GM21447 (cell line): ENCODE measurements around the gene FRMD1.

Source experiments
- ATAC-seq: cut with Tn5 transposase; IDR thresholded peaks from one replicate; pipeline ENCODE4 v1.9.1; 2021; ENCODE audit not compliant: unreplicated experiment

Gene FRMD1

DNA sequence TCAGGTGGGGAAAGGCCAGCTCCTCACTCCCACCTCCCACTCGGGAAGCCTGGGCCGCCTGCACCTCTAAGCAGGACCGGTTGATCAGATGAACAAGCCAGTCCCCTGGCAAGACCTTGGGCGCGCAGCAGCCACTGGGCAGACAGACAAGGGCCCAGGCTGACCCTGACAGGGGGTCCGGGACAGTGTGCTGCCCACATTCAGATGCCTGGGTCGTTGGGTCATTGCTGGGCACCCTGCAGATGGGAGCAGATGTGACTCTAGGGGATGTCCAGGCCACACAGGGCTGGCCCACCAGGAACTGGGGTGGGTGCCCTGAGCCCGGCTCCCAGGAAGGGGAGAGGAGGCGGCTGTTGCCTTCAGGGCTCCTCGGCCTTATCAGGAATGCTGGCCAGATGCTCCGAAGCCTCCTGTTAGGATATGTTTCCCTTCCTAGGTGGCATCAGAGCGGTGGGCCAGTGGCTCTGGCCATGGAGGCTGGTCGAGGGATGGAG lies 17.3 kb upstream of the FRMD1 start:
- ATAC-seq, result no peak

DNA sequence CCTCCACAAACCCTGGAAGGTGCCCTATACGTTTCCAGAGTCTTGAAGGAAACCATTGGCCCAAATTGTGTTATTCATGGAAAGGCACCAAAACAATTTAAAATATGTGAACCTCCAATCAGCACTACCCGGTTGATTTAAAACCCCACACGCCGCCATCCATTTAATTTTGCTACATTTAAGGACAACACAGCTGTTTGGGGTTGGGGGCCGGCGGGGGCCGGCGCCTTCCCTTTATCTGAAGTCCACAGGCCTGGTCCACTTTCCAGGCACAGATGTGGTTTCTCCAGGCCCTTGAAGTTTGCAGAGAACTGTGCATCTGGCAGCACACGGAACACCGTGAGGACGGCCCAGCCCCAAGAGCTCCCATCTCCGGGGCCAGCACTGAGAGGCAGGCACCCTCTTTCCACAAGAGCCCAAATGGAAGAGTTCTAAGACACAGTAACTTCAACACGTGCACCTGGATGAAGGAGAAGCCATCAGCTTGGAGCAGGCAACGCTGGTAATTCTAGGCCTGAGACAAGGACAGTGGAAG lies 16.8 kb upstream of the FRMD1 start:
- no peak for ATAC-seq

DNA sequence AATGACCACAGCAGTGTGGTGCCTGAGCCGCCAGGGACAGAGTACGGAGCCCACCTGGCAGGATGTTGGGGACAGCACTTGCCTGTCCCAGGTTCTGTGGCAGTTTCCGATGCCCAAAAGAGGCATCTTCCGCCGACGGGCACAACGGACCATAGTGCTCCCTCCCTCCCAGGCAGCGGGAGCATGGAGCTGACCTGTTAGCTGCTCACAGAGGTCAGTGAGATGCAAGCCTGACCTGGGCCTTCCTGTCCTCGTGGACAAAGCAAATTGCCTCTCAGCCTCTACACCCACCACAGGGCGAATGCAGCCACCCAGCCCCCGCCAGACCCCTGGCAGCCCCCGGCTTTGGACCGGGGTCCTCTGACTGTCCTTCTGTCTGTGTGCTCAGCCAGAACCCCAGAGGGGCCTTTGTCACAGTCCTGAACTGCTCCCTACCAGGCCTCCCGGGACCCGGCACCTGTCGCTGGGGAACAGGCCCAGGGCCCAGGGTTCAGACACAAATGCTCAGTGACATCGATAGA lies 16.2 kb upstream of the FRMD1 start:
- no peak for ATAC-seq

DNA sequence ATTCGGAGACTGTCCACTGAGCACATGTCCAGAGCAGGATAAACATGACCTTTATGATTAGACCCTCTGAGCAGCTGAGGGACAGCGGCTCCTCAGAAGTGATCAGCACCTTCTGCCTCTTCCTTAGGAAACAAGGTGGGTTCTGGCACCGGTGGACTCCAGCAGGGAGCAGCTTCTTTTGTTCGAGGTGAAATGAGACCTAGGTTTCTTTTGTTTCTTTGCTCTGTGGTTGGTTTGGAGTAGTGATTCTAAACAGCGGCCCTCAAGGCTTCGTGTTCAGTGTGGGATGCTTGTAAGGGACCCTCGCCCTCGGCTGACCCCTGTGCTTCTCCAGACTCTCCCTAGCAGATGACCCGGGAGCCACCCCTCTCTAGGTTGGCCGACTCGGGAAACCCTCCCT lies 14.6 kb upstream of the FRMD1 start:
- no peak for ATAC-seq

DNA sequence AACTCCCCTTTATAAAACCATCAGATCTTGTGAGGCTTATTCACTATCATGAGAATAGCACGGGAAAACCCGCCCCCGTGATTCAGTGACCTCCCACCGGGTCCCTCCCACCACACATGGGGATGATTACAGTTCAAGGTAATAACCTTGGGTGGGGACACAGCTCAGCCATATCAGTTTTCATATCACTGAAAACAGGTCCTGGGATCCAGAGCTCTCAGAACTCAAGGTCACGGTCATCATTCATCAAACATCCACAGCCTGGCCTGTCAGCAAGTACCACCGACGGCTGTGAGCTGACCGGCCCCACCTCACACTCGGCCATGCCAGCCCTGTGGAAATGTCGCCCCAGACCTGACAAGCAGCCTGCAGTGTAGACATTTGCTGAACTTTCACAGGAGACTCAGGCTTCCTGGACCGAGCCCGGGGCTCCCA lies 14.1 kb upstream of the FRMD1 start:
- no peak for ATAC-seq

DNA sequence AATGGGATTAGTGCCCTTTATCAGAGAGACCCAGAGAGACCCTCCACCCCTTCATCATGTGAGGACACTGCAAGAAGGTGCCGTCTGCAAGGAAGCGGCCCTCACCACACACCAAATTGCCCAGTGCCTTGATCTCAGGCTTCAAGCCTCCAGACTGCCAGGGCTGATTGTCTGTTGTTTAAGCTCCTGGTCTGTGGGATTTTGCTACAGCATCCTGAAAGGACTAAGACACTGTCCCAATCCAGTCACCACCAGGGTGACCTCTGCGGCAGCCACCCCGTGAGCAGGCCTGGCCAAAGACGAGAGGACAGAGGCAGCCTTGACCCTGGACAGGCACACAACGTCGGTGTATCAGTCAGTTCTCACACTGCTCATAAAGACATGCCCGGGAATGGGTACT lies 13.5 kb upstream of the FRMD1 start:
- no peak for ATAC-seq

DNA sequence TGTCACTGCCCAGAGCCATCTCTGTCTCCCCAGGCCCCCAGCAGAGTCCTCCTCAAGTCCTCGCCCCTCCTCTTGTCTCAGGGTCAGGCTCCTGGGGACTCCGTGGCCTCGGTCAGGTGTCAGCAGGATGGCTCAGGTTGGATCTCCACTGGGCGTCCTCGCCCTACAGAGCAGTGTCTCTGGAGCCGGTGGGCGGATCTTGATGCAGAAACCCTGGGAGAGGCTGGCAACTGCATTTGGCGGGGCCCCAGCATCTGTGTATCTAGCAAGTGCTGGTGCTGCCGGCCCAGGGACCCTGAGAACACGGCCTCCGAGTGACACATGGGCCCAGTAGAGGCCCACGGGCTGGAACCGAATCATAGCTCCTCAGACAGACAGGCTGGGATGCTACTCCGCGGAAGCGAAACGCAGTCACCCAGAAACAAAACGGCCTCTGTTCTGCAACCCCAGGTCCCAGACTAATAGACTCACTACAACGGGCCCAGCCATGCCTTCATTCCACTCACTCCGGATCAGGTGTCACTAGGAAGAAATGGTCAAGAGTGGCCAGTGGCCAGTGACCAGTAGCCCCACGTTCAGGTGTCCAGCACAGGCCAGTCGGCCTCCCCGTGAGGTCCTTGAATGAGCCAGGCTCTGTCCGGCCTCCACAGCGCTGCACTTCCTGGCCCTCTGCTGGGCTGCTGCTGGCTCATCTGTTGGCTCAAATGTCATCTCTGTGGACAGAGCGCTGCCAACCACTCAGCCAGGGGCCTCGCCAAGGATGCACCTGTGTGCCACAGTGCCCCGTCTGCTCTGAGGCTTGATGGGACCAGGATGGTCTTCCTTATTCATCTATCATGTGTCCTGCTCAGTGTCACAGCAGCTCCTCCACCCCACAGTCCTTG lies 12.6 kb upstream of the FRMD1 start:
- no peak for ATAC-seq

DNA sequence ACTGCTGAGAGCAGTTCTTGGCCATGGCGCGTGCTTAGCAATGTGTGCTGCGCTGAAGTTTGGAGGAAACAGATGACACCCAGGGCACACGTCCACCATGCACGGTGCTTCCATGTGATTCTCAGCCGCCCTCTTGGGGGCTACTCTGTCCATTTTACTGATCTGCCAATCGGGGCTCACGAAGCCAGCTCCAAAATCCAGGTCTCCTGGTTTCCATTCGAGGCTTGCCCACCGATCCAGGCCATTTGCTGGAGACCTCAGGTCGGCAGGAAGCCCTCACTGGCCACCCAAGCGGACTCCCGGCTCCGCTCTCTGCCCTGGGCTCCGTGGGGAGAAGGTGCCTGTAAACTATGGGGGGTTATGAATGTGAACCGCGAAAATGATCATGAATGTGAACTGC lies 11.7 kb upstream of the FRMD1 start:
- ATAC-seq, result no peak

DNA sequence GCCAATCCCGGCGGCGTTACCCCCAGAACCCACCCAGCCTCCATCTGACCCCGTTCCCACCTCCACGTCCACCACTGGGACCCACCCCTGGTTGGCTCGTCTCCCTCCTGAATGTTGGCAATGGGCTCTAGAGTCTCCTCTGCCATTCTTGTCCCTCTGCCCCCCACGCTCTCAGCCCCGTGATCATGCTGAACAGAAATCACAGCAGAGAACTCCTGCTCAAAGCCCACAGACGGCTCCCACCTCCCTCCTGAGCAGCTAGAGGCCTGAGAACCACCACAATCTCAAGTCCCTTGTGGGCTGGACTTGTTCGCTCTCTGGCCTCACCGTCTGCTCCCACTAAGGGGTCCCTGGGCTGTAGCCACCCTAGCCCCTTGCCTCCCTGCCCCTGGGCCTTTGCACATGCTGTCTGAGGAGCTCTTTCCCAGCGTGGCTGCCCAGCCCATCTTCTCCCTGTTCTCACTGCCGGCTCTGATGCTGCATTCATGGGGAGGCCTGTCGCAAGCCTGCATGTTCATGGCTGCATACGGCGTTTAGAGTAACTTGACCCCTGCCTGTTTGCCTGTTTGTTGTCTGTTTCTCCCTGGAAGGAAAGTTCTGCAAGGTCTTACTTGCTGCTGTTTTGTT lies 11.2 kb upstream of the FRMD1 start:
- ATAC-seq, result no peak

DNA sequence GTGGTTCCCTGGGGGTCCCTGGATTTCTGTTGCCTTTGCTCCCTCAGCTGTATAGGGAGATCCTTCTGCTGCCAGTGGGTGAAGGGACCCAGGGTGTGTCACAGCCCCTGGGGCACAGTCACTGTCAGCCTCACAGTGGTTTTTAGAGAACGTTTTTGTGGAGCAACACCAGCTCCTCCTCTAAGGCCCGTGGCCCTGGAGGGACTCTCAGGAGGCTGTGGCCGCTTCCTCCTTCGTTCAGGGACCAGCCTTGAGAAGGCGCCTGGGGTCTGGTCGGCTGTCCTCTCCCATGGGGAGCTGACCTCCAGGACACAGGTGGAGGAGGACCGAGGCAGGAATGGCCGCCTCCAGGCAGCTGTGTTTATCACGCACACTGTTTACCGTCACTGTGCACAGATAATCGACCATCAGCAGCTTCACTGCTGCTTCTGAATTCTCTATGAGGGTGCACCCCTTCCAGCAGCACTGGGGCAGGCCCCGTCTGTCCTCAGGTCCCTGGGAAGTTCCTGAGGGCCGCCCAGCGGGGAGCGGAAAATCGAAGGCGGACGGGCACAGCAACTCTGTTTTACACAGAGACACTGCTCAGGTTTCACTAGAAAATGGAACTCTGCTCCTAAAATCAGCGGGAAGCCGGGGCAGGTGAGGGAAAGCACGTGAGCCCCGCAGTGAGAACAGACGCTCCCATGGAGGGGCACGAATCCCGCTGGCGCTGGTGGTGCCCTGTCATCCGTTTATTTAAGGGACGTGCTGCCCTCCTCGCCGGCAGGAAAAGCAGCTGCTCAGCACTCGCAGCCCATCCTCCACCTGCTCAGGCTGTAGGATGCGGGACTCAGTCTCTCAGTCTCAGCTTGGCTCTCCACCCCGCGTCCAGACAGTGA lies 10.4 kb upstream of the FRMD1 start:
- ATAC-seq, result no peak

DNA sequence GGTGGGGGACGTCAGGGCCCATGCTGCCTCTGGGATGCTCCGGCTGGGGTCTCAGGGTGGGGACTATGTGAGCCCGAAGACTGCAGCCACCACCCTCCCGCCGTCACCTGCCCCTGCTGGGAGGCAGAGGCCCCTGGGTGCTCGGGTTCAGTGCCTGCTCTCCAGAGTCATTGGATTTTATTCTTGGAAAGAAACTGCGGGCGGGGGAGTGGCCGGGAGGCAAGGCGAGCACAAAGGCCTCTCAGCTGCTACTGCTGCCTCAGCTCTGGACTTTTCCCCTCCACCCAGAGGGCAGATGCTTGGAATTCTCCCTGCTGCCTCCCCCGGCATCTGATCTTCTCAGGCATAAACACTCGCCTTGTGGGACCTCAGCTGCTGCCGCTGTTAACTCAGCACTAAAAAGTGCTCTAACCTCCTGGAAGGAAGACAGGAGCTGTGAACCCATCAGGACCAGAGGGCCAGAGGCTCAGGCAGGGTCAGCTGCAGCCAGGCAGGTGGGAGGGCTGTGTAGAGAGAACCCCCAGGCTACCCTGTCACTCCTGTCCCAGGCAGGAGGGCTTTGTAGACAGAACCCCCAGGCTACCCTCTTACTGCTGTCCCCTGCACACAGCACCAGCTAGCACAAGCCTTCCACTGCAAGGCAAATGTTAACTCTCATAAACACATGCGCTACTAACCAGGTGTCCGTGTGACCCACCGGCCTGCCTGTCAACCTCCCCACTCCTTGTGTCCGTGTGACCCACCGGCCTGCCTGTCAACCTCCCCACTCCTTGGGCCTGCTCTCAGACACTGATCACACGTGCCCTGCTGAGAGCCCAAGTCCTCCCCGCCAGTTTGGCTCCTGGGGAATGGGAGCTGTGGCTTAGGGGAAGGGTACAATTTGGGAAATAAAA lies 9.4 kb upstream of the FRMD1 start:
- no peak for ATAC-seq

DNA sequence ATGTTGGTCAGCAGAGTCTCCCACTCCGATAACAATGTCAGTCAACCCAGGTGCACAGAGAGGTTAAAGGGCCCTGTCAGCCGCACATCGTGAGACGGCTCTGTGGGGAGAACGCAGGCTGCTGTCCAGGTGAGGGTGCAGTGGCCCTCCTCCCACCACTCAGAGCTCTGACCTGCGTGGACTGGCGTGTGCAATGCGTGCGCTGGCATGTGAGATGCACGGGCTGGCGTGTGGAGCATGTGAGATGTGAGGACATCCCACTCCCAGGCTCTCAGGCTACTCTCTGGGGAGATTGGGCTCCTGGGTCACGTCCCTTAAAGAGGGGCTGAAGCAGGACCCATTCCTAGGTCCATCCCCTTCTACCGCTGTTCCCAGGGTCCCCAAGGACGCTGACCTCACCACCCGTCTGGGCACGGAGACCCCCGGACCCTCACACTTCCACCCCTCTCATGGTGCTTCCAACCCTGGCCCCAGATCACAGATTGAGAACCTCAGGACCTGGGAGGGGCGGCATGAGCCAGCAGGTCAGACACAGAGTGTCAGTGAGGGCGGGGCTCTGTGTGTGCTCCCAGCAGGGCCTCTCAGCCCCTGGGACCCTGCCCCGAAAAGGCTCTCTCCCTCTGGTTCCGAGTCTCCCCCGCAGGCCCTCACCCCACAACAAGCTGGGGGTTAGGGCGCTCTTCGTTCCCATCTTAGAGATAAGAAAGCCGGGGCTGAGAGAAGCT lies 8.6 kb upstream of the FRMD1 start:
- ATAC-seq, result no peak

DNA sequence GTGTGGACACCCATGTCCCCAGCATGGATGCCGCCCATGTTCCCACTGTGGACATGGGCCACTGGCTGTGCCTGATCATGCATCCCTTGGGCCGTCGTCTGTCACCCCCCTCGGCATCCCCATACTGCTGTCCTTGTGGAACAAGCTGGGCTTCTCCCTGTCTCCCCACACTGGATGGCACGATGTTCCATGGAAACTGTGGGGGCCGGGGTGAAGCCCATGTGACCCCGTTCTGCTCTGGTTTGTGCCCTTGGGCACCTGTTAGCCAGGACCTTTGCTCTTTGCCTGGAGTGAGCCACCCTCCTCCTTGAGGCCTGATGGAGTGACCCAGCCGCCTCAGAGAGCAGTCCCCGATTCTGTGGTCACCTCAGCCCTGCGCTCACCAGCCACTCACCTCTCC lies 7.6 kb upstream of the FRMD1 start:
- ATAC-seq, result no peak

DNA sequence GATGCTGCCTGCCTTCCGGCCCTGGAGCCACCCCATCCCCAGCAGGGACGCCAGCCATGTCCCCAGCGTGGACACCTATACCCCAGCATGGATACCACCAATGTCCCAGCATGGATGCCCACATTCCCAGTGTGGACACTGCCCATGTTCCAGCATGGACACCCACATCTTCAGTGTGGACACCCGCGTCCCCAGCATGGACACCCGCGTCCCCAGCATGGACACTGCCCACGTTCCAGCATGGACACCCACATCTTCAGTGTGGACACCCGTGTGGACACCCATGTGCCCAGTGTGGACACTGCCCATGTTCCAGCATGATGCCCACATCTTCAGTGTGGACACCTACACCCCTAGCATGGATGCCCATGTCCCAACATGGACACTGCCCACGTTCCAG lies 7.1 kb upstream of the FRMD1 start:
- no peak for ATAC-seq

DNA sequence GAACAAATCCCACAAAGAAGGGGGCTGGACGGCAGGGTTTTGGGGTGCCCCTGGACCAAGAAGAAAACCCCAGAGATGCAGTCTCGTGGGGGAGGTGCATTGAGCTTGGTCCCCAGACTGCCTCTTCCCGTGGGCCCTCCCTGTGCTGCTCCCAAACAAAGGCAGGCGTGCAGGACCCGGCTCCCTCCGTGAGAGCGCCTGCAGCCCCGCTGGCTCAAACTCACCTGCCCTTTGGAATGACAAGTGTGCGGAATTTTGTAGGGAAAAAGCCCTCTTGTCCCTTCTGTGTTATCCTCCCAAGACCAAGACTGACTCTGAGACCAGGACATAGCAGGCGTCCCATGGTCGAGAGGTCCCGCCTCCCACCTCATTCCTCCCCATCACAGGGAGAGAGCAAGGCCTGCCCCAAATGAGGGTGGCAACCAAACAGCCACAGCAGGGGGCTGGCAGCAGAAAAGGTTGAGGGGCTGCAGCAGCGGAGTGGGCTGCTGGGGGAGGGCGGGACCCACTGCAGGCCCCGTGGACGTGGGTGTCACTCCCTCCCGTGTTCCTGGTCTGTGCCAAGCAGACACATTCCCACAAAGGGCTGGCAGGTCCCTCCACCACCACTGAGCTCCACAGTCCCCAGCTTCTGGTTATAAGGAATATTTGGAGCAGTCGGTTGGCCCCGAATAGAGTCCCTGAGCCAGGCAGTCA lies 5.6 kb upstream of the FRMD1 start:
- no peak for ATAC-seq

DNA sequence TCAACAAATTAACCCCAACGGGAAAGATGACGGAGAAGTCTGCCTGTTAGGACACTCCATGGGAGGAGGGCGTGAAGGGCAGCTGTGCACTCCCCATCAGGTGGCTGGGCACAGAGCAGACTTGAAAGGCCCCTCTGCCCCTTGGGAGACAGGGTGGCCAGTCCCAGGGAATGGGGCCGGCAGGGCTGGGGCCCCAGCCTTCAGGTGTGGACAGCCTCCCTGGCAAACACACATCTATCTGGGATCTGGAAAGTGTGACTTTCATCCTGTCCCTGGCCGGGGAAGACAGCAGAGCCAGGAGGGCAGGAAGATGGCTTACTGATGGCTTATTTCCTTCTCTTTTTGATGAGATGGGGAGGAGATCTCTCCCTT lies 4.5 kb upstream of the FRMD1 start:
- ATAC-seq, result no peak

DNA sequence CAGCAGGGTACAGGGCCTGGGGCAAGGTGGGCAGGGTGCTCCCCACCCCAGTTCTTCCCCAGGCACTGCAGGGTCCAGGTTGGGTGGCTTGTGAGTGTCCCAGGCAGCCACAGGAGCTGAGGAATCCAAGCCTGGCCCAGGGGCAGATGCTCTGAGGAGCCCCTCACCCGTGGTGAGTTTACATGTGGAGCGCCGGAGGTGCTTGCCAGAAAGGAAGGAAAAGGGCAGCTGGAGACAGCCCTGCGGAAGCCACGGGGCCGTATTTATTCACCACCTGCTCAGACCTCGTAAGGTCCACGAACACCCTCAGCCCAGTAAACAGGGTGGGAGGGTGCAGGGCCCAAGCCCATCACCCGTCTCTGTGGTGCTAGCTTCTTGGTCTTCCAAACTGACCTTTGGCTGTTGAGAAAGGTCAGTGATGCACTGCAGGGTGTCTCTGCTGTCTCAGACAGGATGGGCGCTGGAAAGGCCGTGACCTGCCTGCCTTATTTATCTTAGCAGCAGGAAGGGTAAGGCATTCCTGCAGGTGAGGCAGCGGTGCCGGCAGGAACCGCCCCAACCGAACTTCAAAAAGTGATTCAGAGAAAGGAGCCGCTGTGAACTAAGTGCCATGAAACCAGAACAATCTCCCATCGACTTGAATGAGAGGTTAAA lies 4.0 kb upstream of the FRMD1 start:
- no peak for ATAC-seq

DNA sequence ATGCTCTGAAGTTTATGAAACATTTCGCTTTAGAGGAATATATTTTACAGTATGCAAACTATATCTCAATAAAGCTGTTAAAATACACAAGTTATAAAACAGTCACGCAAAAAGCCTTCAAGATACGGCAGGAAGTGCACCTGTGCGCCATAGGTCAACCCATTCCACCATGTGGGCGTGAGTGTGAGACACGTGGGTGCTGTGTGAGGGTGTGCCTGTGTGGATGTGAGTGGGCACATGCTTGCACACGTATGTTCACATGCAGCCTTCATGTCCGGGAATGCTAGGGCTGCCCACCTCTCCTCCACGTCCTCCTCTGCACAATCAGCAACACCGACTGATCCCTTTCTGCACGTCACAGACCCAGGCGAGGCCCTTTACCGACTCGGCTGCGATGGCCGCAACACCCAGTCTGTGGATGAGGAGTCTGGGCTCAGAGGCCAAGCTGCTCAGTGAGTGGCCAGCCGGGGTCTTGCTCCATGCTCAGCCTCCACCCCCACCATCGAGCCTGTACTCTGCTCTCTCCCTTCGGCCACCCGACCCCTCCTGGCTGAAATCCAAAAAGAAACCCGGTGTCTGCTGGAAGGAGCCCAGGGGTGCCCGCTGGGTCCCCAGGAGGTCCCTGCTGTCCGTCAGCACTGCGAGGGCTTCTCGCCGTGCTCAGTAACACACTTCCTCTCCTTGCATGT lies 3.0 kb upstream of the FRMD1 start:
- ATAC-seq, result no peak
